ENCODE data around the gene HENMT1.
"Not testable (repeated sequence)": the region's sequence is repeated elsewhere in the genome, so short reads cannot be mapped to it uniquely, and the experiment has no call there.

DNA sequence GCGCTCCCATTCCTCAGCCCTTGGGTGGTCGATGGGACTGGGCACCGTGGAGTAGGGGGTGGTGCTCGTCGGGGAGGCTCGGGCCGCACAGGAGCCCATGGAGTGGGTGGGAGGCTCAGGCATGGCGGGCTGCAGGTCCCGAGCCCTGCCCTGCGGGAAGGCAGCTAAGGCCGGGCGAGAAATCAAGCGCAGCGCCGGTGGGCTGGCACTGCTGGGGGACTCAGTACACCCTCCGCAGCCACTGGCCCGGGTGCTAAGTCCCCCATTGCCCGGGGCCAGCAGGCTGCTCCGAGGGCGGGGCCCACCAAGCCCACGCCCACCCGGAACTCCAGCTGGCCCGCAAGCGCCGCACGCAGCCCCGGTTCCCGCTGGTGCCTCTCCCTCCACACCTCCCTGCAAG is 20.0 kb downstream of the HENMT1 start:
- TF ChIP-seq, protein P1, sequence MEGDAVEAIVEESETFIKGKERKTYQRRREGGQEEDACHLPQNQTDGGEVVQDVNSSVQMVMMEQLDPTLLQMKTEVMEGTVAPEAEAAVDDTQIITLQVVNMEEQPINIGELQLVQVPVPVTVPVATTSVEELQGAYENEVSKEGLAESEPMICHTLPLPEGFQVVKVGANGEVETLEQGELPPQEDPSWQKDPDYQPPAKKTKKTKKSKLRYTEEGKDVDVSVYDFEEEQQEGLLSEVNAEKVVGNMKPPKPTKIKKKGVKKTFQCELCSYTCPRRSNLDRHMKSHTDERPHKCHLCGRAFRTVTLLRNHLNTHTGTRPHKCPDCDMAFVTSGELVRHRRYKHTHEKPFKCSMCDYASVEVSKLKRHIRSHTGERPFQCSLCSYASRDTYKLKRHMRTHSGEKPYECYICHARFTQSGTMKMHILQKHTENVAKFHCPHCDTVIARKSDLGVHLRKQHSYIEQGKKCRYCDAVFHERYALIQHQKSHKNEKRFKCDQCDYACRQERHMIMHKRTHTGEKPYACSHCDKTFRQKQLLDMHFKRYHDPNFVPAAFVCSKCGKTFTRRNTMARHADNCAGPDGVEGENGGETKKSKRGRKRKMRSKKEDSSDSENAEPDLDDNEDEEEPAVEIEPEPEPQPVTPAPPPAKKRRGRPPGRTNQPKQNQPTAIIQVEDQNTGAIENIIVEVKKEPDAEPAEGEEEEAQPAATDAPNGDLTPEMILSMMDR (IDR thresholded peaks at IDR 0.05 in 2 of 3, conservative IDR thresholded peaks at IDR 0.05 in 1 of 3; ENCODE audit: borderline replicate concordance in 1 of 3, insufficient read depth in 1 of 3, low read depth in 2 of 3, low read length in 2 of 3), result not testable (repeated sequence)
- TF ChIP-seq EZH2phosphoT487 (IDR thresholded peaks at IDR 0.05; ENCODE audit: borderline replicate concordance); EZH2 (IDR thresholded peaks at IDR 0.05); POLR2A (IDR thresholded peaks at IDR 0.05; ENCODE audit: borderline replicate concordance, extremely low read depth, insufficient read depth, insufficient read length); RAD21 (IDR thresholded peaks at IDR 0.05; ENCODE audit: low read depth); SIN3A (IDR thresholded peaks at IDR 0.05; ENCODE audit: low read depth): not testable (repeated sequence)
- TF ChIP-seq, protein P2, sequence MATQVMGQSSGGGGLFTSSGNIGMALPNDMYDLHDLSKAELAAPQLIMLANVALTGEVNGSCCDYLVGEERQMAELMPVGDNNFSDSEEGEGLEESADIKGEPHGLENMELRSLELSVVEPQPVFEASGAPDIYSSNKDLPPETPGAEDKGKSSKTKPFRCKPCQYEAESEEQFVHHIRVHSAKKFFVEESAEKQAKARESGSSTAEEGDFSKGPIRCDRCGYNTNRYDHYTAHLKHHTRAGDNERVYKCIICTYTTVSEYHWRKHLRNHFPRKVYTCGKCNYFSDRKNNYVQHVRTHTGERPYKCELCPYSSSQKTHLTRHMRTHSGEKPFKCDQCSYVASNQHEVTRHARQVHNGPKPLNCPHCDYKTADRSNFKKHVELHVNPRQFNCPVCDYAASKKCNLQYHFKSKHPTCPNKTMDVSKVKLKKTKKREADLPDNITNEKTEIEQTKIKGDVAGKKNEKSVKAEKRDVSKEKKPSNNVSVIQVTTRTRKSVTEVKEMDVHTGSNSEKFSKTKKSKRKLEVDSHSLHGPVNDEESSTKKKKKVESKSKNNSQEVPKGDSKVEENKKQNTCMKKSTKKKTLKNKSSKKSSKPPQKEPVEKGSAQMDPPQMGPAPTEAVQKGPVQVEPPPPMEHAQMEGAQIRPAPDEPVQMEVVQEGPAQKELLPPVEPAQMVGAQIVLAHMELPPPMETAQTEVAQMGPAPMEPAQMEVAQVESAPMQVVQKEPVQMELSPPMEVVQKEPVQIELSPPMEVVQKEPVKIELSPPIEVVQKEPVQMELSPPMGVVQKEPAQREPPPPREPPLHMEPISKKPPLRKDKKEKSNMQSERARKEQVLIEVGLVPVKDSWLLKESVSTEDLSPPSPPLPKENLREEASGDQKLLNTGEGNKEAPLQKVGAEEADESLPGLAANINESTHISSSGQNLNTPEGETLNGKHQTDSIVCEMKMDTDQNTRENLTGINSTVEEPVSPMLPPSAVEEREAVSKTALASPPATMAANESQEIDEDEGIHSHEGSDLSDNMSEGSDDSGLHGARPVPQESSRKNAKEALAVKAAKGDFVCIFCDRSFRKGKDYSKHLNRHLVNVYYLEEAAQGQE (IDR thresholded peaks at IDR 0.05; ENCODE audit: low read depth), result not testable (repeated sequence)
- TF ChIP-seq, protein P3, sequence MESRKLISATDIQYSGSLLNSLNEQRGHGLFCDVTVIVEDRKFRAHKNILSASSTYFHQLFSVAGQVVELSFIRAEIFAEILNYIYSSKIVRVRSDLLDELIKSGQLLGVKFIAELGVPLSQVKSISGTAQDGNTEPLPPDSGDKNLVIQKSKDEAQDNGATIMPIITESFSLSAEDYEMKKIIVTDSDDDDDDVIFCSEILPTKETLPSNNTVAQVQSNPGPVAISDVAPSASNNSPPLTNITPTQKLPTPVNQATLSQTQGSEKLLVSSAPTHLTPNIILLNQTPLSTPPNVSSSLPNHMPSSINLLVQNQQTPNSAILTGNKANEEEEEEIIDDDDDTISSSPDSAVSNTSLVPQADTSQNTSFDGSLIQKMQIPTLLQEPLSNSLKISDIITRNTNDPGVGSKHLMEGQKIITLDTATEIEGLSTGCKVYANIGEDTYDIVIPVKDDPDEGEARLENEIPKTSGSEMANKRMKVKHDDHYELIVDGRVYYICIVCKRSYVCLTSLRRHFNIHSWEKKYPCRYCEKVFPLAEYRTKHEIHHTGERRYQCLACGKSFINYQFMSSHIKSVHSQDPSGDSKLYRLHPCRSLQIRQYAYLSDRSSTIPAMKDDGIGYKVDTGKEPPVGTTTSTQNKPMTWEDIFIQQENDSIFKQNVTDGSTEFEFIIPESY (IDR thresholded peaks at IDR 0.05; ENCODE audit: extremely low read depth, insufficient replicate concordance, low read length), result not testable (repeated sequence)
